ENCODE results near the gene DICER1. TPM values are rescaled to one million over a fixed set of nuclear protein-coding genes. Genes with fewer than 3 reads are reported as not detected.

The DICER1 gene
- total RNA-seq, 1 donor from 2014 or later: 27.6 TPM

DNA sequence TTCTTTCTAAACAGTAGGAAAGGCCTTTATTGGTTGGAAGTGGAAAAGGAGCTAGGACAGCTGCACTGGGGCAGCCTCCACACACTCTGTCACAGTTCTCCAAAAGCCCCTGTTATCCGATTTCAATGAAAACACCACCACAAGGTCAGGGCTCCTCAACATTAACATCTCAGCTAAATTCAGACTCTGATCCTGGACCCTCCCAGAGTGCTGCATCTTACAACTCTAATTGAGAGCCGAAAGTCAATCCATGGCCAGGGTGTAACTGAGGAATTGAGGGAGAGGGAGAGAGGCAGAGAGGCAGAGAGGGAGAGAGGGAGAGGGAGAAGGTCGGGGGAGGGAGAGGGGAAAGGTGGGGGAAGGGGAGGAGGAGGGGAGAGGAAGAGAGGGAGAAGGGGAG lies 32.1 kb downstream of the DICER1 start:
- DNase-seq (ENCODE audit: low read depth in 2 of 2): no peak

DNA sequence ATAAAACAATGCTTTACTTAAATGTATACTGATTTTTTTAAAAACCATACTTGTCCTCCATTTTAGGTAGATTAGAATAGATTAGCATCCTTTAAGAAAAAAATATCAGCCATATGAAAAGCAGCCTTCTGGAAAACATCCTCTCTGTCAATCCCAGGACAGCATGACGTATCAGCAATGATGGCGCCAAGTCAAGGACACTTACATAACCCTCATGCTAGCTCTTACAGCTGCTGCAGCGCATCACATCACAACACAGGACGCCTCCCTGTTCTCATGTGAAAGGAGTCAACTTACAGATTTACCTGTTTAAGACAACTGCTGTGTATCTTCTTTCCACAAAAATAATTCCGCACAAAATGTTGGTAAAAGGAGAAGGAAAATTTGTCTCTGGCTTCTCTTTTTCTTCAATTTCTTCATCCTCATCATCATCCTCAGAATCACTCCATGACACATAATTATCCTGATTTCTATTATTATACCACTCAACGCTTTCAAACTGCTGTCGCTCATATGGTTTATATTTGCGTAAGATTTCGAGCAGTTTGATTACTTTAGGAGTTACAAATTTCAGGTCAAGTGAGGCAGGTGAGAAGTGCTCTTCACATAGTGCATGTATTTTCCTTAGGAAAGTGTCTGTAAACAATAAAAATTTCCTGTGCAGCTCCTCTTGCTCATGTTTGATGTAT lies 33.3 kb downstream of the DICER1 start:
- DNase-seq (ENCODE audit: low read depth in 2 of 2): no peak

DNA sequence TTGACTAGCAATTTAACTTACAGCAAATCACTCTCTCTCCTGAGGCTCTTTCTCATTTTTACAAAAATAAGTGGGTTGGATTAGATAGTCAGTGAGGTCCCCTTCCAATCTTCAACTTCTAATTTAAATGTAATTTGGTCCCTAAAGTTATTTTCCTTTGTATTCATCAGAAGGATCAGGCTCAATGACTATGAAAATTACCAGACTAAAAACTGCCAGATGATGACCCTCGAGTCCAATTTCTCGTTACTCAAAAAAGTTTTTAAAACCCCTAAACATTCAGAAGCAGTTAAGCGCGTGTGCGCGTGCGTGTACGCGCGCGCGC lies 34.7 kb downstream of the DICER1 start:
- no peak for DNase-seq (ENCODE audit: low read depth in 2 of 2)

DNA sequence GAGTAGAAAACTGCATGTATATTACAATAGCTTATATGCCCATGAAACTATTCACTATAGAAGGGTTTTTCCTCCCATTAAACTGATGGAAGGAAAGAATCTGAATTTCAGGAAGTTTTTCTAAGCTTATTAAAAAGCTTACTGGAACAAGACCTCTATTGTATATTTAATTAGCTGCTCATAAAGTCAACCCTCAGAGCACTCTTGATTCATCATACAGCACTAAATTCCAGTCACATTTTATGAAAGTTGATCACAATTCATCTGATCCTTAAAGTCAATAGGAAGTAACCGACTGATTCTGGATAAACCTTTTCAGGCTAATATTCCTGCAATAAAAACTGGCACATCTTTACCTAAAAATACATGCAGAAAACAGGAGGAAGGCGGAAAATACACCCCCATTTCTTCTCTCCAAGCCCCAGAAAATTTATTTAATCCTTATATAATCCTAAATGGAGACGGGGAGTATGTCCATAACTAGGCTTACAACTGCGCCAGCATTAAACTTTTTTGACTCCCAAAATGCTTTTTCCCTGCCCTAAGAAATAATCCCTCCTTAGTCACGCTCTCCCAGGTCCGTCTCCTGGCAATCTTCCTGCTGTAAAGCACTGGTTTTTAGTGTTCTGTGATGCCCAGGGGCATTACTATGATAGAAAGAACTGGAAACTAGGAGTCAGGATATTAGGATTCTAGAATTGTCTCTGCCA lies 35.3 kb downstream of the DICER1 start:
- peak in 1 of 2 donors; percentile 2 for DNase-seq (ENCODE audit: low read depth in 2 of 2)

DNA sequence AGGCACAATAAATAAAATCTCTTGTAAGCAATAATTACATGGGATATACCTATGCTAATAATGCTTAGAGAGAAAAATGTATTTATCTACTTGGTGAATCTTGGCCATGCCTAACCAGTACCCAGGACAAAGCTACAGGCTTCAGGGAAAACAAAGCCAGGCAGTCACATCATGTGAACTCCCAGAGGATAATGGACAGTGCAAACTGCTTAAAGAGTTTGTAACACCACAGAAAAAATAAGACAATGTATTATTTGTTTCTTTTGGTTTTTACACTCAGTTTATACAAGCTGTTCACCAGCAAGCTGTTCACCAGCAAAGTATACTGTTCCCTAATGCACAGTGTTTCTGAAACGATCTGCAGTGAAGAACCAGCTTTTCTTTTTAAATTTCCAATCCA lies 38.0 kb downstream of the DICER1 start:
- no peak for DNase-seq (ENCODE audit: low read depth in 2 of 2)

DNA sequence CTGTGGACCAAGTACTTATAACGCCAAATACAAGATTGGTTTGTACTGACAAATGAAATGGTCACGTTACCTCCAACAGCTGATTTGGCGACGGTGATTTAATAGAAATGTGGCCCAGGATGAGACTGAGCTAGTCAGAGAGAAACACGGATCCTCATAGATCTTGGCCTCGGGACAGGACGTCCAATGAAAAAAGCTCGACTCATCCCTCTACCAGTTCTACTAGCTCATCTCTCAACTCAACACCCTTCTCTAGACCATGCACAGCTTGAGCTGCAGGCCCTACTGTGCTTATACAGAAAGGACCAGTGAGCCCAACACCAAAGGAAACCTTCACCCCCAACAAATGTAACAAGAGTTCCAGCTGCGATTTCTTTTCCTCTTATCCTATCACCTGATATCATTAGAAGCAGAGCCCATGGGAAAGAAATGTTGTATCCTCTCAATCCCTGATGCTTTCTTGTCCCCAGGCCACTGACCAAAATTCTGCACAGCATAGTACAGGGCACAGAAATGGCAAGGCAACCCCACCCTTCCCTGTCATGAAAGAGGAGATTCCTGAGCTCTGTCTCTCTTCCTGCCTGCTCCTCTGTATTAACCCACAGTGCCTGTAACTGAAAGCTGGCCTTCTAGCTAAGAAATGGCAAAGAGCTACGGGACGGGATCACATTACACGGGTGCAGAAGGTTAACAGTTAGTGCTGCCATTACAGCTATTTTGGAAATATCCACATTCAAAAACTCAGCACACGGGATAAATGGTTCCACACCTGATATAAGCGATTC lies 39.2 kb downstream of the DICER1 start:
- DNase-seq (ENCODE audit: low read depth in 2 of 2): peak in 1 of 2 donors; percentile 44

DNA sequence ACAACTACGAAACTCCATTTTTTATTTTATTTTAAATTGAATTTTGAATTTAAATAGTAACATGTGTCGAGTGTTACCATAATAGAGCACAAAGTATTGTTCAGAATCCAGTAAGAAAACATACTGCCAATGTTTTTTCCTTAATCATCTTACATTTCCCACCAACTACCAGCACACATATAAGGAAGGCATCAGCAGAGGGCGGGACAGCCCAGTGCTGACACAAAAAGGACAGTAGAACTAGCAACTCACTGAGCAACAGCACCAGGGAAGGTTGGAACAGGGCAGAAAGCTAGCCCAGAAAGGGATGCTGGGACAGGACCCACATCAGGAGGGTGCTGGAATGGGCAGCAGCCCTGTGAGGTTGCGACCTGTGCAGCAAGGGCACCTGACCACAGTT lies 43.9 kb downstream of the DICER1 start:
- DNase-seq (ENCODE audit: low read depth in 2 of 2): no peak

DNA sequence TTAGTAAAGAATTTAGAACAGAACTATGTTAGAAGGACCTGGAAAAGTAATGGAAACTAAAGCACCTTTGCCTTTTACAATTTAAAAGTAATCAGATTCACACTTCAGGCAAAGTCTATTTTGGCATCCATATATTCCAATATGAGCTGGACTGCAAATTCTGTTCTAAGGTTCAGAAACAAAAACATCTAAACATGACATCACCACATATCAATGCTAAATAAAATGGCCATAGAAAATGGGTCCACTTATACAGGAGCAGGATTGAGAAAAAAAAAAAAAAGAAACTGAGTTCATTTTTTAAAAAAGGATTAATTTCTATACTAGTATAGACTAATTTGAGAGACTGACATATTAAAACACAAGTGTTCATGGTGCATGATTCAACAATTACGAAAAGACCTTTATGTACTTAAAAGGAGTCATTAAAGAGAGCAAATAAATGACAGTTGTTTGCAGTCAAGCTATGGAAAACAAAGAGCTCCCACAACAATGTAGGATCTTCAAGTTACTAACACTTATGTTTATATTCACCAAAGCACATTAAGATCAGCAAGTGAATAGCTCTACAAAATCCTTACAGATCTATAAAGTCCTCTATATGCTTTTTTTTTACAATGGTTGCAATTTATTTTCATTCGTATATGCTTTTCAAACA lies 45.7 kb downstream of the DICER1 start:
- no peak for DNase-seq (ENCODE audit: low read depth in 2 of 2)

DNA sequence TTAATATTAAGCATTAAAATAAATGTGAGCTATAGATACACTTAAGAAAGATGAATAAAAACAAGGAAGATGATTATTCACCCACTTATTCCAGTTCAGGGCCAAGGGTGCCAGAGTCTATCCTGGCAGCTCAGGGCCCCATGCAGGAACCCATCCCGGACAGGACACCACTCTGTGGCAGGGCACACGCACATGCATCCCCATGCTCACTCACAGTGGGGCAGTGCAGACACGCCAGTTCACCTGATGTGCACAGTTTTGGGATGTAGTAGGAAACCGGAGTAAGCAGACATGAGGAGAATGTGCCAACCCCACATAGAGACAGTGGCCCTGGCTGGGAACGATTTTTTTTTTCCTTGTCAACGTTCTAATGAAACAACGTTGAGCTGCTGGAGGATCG lies 47.2 kb downstream of the DICER1 start:
- no peak for DNase-seq (ENCODE audit: low read depth in 2 of 2)

DNA sequence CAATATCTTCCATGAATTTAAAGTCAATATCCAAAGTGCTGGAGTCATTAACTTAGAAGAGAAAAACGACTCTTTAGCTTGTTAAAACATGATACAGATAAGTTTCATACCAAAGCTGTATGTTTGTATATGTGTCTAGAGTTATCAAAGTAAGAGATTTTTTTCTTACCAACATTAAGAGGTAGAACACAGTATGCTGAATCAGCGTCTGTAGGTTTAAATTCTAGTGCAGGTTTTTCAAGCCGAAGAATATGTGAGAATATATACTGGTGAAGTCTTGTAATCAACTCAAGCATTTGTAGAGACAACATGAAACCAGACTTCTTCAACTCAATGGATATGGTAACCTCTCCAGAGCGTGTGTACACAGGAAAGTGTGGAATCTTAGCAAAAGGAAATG lies 49.6 kb downstream of the DICER1 start:
- DNase-seq (ENCODE audit: low read depth in 2 of 2): no peak

DNA sequence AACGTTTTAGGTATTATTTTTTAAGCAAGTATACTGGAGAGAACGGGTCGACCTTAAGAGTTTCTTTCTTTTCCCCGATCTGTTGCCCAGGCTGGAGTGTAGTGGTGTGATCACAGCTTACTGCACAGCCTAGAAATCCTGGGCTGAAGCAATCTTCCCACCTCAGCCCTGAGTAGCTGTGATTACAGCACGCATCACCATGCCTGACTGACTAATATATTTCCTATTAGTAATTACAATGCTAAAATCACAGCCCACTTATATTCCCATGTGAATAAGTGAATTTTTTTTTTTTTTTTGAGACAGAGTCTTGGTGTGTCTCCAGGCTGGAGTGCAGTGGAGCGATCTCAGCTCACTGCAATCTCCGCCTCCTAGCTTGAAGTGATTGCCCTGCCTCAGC lies 50.4 kb downstream of the DICER1 start:
- DNase-seq (ENCODE audit: low read depth in 2 of 2): peak in 1 of 2 donors; percentile 14

DNA sequence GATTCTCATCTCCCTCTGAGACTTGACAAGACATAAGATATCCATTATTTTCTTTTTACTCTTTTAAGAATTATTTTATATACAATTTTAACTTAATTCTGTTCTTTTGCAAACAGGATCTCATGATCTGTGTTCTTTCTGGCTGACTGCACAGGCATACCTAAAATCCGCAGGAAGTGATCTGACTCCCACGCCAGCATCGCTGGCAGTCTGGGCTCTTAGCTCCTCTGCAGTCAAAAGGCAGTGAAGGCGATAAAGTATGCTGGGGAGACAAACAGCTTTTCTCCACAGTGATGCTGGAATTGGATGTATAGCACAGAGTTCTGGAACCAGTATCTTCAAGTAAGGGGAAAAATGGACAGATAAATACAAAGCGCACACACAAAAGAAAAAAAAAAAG lies 52.4 kb downstream of the DICER1 start:
- no peak for DNase-seq (ENCODE audit: low read depth in 2 of 2)

DNA sequence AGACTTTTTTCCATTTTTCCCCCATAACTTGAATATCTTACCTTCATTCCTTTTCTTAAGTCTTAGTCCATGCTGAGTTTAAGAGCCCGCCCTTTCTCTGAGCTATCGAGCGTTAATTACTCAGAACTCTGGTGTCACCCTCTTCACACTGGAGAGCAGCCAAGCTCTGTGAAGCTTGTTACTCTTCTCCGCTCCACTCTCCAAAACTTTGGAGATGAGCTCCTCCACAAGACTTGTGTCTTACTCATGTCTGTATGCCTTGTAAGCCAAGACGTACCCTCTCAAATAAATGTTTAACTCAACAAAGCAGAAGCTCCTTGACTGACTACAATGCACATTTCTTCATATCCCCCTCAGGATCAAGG lies 54.7 kb downstream of the DICER1 start:
- no peak for DNase-seq (ENCODE audit: low read depth in 2 of 2)

DNA sequence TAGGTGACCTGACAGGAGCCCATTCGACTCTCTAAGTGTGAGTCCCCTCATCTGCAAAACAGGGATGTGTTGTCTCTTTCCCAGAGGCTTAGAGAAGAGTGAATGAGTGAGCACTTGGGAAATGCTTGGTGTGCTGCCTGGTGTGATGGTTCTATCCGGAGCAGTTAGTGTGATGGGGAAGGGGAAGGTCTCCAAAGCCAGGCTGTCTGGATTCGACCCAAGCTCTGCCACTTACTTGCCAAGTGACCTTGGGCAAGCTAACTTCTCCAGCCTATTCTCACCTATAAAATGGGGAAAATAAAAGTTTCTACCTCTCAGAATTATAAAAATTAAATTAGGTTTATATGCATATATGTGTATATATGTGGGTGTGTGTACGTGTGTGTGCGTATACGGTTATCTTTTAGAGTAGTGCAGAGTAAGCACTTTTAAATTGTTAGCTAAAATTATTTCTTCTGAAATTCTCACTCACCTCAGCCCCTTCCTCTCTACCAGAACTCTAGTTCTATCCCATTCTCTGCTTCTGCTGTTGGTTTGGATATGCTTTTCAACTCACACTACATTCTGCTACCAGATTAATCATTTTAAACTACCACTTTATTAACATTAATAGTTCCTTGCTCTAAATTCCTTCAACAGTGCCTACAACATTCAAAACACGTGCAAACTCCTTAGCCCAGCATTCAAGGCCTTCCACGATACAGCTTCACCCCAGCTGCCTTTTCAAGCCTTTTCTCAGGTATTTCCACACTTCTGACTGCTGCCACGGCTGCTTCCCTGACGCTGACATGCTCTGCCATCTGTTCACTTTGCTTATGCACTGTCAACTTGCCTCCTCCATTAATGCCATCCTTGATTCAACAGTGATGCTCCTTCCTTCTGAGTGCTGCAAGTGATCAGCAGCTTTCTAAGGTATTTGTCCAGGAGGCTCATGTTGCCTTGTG lies 55.3 kb downstream of the DICER1 start:
- DNase-seq (ENCODE audit: low read depth in 2 of 2): no peak

DNA sequence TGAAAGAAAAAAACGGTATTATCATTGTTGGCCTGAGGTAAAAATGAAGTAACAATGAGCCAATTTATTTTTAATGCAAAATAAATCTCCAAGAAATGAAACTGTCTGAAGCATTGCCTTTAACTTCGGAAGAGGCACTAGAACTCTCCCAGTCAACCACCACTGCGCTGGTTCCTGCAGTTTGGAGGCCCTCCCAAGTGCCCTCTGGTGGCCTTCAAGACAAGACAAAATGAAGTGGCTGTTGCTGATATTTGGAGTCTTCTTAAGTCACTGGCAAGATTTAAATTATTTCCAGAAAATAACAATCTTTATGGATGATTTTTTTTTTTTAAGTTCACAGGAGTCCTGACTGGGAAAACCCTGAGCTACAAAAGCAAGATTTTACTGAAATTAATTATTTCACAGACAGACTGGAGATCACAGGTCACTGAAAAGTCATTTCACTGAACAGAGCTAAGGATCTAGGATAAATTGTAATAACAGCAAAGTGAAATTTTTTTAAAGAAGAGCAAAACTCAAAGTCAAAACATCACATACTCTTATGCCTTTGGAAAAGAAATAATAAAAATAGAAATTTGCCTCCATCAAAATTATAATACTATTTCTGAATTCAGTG lies 58.2 kb downstream of the DICER1 start:
- peak; percentile 18 to 71 for DNase-seq (ENCODE audit: low read depth in 2 of 2)

DNA sequence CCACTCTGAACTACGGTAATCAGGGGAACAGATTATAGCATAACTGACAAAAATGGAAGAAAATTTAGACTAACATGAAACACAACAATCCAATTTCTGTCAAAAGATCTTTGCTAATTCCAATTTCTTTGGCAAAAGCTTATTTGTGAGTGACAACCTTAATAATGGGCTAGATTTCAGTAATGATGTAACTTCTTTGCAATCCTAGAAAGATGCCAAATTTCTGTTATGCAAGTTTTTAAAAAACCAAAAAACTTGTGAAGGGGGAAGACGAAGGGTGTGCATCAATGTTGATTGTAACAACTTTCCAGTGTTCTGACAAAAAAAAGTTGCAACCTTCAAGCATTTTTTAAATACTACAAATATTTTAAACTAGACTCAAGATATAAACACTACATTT lies 59.9 kb downstream of the DICER1 start:
- DNase-seq (ENCODE audit: low read depth in 2 of 2): no peak

DNA sequence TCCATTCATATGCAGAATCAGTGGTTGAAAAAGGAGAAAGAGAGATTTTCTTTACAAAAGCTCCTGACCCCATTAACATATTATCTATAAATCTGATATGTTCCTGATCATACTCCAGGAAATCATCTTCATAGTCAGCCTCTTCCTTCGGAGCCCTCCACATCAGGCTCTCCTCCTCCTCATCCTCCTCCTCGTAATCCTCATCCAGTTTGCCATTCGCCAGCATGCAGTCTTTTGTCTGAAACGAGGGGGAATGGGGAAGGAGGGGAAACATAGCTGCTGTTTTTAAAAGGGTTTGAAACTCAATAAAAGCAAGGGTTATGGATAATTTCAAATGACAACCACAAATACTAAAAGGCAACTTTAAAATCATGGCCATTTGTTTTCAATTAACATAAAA lies 60.9 kb downstream of the DICER1 start:
- DNase-seq (ENCODE audit: low read depth in 2 of 2): no peak

DNA sequence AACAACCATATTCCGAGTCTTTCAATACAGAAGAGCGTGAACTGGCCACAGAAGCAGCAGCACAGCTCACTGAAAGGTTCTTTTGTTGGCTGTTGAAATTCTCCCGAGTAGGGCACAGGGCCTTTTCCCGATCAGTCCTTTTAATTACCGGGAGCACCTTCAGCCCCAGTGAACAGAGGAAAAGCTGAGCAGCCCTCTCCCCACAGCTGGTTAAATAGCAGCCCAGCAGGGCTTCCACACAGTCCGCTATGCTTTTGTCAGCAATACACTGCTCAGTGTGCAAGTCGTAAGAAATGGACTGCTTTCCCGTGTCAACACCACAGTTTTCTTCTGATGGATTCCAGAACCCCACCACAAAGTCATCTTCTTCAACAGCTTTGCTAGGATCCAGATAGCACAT lies 61.3 kb downstream of the DICER1 start:
- DNase-seq (ENCODE audit: low read depth in 2 of 2): no peak

DNA sequence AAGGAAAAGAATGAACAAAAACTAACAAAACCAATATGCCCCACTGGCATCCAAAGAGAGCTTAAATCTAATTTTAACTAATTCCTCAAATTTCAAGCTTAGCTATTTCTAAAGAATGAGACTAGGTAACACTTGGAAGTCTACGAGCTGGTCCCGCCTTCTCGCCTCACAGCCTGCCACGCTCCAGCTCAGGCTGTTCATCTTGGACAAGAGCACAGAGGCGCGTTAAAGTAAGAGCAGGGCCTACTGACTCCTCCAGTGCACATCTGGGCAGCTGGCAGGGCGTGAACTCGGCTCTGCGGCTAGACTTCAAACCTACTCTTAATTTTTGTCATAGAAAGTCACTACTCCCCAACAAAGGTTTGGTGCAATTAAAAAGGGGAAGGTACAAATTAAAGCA lies 64.6 kb downstream of the DICER1 start:
- no peak for DNase-seq (ENCODE audit: low read depth in 2 of 2)

DNA sequence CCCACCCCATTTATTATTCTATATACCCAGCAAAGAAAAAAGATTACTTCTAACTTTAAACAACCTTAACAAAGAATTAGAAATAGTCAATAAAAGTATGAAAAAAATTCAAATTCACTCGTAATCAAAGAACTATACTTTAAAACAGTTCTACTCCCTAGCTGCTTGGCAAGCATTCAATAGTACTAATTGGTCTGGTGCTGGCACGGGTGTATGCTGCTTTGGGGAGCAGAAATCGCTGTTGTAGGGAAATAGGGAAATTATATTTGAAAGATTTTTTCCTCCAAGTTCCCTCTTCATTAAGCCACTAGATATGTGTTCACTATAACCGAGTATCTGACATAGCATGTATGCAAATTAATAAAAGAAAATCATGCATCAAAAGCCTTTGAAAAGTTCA lies 65.7 kb downstream of the DICER1 start:
- DNase-seq (ENCODE audit: low read depth in 2 of 2): no peak

DNA sequence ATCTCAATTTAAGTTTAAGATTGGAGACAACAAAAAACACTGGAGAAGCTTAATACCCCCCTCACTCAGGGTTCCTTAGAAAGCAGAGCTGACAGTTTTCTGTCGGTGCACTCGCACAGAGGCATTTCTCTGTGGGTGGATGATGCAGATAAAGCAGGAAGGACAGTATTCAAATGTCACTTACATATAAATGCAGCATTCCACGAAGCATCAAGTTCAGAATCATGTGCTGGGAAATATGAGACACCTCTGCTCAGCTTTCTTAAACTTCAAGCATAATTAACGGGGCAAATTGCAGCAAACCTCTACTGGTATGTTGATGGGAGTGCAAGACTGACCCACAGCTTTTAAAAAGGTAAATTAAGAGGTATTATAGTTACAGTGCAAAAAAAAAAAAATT lies 68.7 kb downstream of the DICER1 start:
- DNase-seq (ENCODE audit: low read depth in 2 of 2): no peak

Data from lung microvascular endothelial cell (primary cell).